IMR-90 (cell line): ENCODE measurements around the gene PRR5L. TPM values are rescaled to one million over a fixed set of nuclear protein-coding genes. Genes with fewer than 3 reads are reported as not detected.

Experiments used
- ATAC-seq: fragments of 200-7000 bp; cut with Tn5 transposase; 2 replicates; pipeline ENCODE4 v1.9.1; 2020; ENCODE audit warnings: low read depth, mild to moderate bottlenecking, moderate library complexity
- BruUV-seq: library from RNA; stranded (reverse); fragments of 400-500 nt; replicated peaks from 2 replicates; lab custom pipeline; 2021; lab: Mats Ljungman, UMichigan
- CTCF ChIA-PET: fragments of 300-600 bp; formaldehyde crosslinking; extraction: SDS; loops from one replicate; lab custom pipeline; 2021; ENCODE audit warnings: antibody characterized with exemption; lab: Yijun Ruan, JAX
- POLR2A ChIA-PET: fragments of 300-600 bp; sonication (Branson Sonifier 250); formaldehyde crosslinking; loops from one replicate; lab custom pipeline; 2022; ENCODE audit warnings: antibody characterized with exemption; ENCODE audit not compliant: unreplicated experiment; lab: Charles Lee
- DNase-seq: peaks from one replicate; pipeline ENCODE4 v3.0.0; 2013
- H2AFZ ChIP-seq: replicated peaks from 2 replicates; pipeline ENCODE3; 2013; ENCODE audit warnings: low read length, mild to moderate bottlenecking; ENCODE audit not compliant: poor library complexity
- H2AK5ac ChIP-seq: 2 replicates; pipeline ENCODE4 v1.6.1; 2013; ENCODE audit warnings: low read depth, low read length, inconsistent platforms
- H2AK9ac ChIP-seq: replicated peaks from 2 replicates; pipeline ENCODE3; 2013; ENCODE audit warnings: mild to moderate bottlenecking, low read depth, low read length, moderate library complexity; ENCODE audit not compliant: poor library complexity
- H2BK120ac ChIP-seq: 2 replicates; pipeline ENCODE4 v1.6.1; 2013; ENCODE audit warnings: low read depth, low read length, inconsistent platforms
- H2BK15ac ChIP-seq: 3 replicates; pipeline ENCODE4 v1.6.1; 2013; ENCODE audit warnings: low read depth, low read length, inconsistent platforms
- H2BK20ac ChIP-seq: 2 replicates; pipeline ENCODE4 v1.6.1; 2013; ENCODE audit warnings: low read depth, mild to moderate bottlenecking, inconsistent platforms, low read length, moderate library complexity
- H2BK5ac ChIP-seq: 2 replicates; pipeline ENCODE4 v1.6.1; 2013; ENCODE audit warnings: mild to moderate bottlenecking, low read depth, low read length, inconsistent platforms; ENCODE audit not compliant: poor library complexity, severe bottlenecking
- H3K14ac ChIP-seq: replicated peaks from 2 replicates; pipeline ENCODE4 v1.6.1; 2013; ENCODE audit warnings: low read depth, low read length, inconsistent platforms
- H3K18ac ChIP-seq: 2 replicates; pipeline ENCODE4 v1.6.1; 2013; ENCODE audit warnings: low read depth, low read length, control low read depth
- H3K23ac ChIP-seq: 2 replicates; pipeline ENCODE4 v1.6.1; 2013; ENCODE audit warnings: low read depth, low read length, inconsistent platforms
- H3K27ac ChIP-seq: 2 replicates; pipeline ENCODE4 v1.5.1; 2013; ENCODE audit warnings: mild to moderate bottlenecking, control low read depth, low read length; ENCODE audit not compliant: insufficient read depth
- H3K27me3 ChIP-seq: 2 replicates; pipeline ENCODE4 v1.6.1; 2013; ENCODE audit warnings: low read length; ENCODE audit not compliant: control insufficient read depth, insufficient read depth
- H3K36me3 ChIP-seq: 2 replicates; pipeline ENCODE4 v1.6.1; 2013; ENCODE audit warnings: low read length, mixed read lengths; ENCODE audit not compliant: control insufficient read depth, insufficient read depth
- H3K4ac ChIP-seq: 2 replicates; pipeline ENCODE4 v1.6.1; 2013; ENCODE audit warnings: low read depth, low read length, inconsistent platforms
- H3K4me1 ChIP-seq: 2 replicates; pipeline ENCODE4 v1.6.1; 2013; ENCODE audit warnings: low read length, mixed read lengths; ENCODE audit not compliant: control insufficient read depth, insufficient read depth
- H3K4me2 ChIP-seq: 2 replicates; pipeline ENCODE4 v1.6.1; 2013; ENCODE audit warnings: low read depth, mild to moderate bottlenecking, control low read depth, low read length, moderate library complexity
- H3K4me3 ChIP-seq: 2 replicates; pipeline ENCODE4 v1.5.1; 2013; ENCODE audit warnings: low read depth, mild to moderate bottlenecking, control low read depth, low read length, moderate library complexity; ENCODE audit not compliant: insufficient read depth
- H3K56ac ChIP-seq: 2 replicates; pipeline ENCODE4 v1.6.1; 2013; ENCODE audit warnings: low read length, inconsistent platforms; ENCODE audit not compliant: insufficient read depth; ENCODE audit errors: extremely low read depth
- H3K79me1 ChIP-seq, 2 experiments: 2 replicates each; pipeline ENCODE4 v1.6.1; 2013; ENCODE audit warnings: low read length in 2 of 2, inconsistent platforms in 1 of 2, low read depth in 1 of 2
- H3K9ac ChIP-seq: 2 replicates; pipeline ENCODE4 v1.6.1; 2013; ENCODE audit warnings: low read depth, low read length, control low read depth
- H3K9me1 ChIP-seq: 2 replicates; pipeline ENCODE4 v1.6.1; 2013; ENCODE audit warnings: low read length, inconsistent platforms; ENCODE audit not compliant: insufficient read depth
- H3K9me3 ChIP-seq: 2 replicates; pipeline ENCODE4 v1.6.1; 2013; ENCODE audit warnings: low read length; ENCODE audit not compliant: control insufficient read depth, insufficient read depth
- H4K20me1 ChIP-seq: 2 replicates; pipeline ENCODE4 v1.6.1; 2013; ENCODE audit warnings: low read length, inconsistent platforms; ENCODE audit not compliant: insufficient read depth
- H4K5ac ChIP-seq: 2 replicates; pipeline ENCODE4 v1.6.1; 2013; ENCODE audit warnings: mild to moderate bottlenecking, low read depth, low read length, control low read depth
- H4K8ac ChIP-seq, 2 experiments: 2 replicates each; pipeline ENCODE4 v1.6.1; 2013; ENCODE audit warnings: low read depth in 2 of 2, low read length in 2 of 2, control low read depth in 1 of 2, inconsistent platforms in 1 of 2
- H4K91ac ChIP-seq: 2 replicates; pipeline ENCODE4 v1.6.1; 2013; ENCODE audit warnings: low read depth, low read length, inconsistent platforms; ENCODE audit not compliant: insufficient read depth
- CTCF ChIP-seq: conservative IDR thresholded peaks from 2 replicates; pipeline ENCODE4 v1.5.1; 2012; ENCODE audit warnings: mild to moderate bottlenecking, low read depth, low read length, improper control_type of control experiment
- MAFK ChIP-seq: IDR thresholded peaks from 2 replicates; pipeline ENCODE4 v1.6.1; 2012; ENCODE audit warnings: low read depth, low read length, improper control_type of control experiment
- USF2 ChIP-seq: fragments of 150-350 bp; IDR thresholded peaks from 2 replicates; pipeline ENCODE4 v1.6.1; 2017; ENCODE audit warnings: mild to moderate bottlenecking, antibody characterized with exemption, low read length, low read depth
- WGBS, 2 experiments: methylation state at CpG; one replicate each; pipeline versions ENCODE4 v1.1.5 to v1.1.7; 2013; ENCODE audit warnings: missing lambda C conversion rate in 2 of 2; ENCODE audit not compliant: insufficient read length in 1 of 2; ENCODE audit errors: extremely low coverage in 2 of 2; 5-methylcytosine and 5-hydroxymethylcytosine counted together
- dilution Hi-C: fragments of 300-500 bp; cut with HindIII; formaldehyde crosslinking; loops from one replicate; pipeline ENCODE4 v1.14.3; 2018; ENCODE audit warnings: low sequenced_read_pairs; ENCODE audit not compliant: unreplicated experiment
- in situ Hi-C: fragments of 300-500 bp; cut with MboI; formaldehyde crosslinking; loops from 3 replicates; pipeline ENCODE4 v1.14.3; 2019; ENCODE audit warnings: low sequenced_read_pairs, inconsistent platforms, mixed read lengths
- intact Hi-C: fragments of 100-400 bp; cut with micrococcal nuclease; formaldehyde crosslinking; loops from 2 replicates; pipeline ENCODE4 v1.10.0; 2022
- polyA plus RNA-seq, 3 experiments: library from polyadenylated mRNA; depleted of rRNA; stranded (reverse); fragments of >200 nt; gene quantifications; 2 replicates each; pipeline ENCODE4 v1.2.3, GENCODE V29; 2012; ENCODE audit warnings: low replicate concordance in 1 of 3
- total RNA-seq: library from RNA; depleted of rRNA; stranded (reverse); fragments of >200 nt; gene quantifications from 2 replicates; pipeline ENCODE4 v1.2.3, GENCODE V29; 2012

PRR5L gene
- total and polyA plus RNA-seq, 2 of the 4 experiments (the other 2 are of a cell fraction), result 2.9 to 3.6 TPM

- Histone ChIP-seq H3K27ac (no peak overlapping the region), H3K4me1 (no peaks in the 10 kb centered on the region), H2BK120ac (no peak overlapping the region), H3K18ac (no peak overlapping the region), H3K23ac (no peak overlapping the region), H3K9ac (no peak overlapping the region), H4K91ac (no peak overlapping the region), H2BK5ac (no peak overlapping the region), H2BK15ac (no peak overlapping the region), H3K79me1 (no peaks in the 10 kb centered on the region), H3K14ac (no peak overlapping the region), H2BK20ac (no peak overlapping the region), H2AFZ (no peak overlapping the region), H3K56ac (no peak overlapping the region), H4K20me1 (no peaks in the 10 kb centered on the region), H3K4me2 (no peak overlapping the region), H3K36me3 (no peaks in the 10 kb centered on the region), H3K27me3 (peaks cover 10% of the 10 kb centered on the region), H3K4me3 (no peak overlapping the region), H3K9me1 (no peaks in the 10 kb centered on the region), H3K9me3 (no peaks in the 10 kb centered on the region), H4K5ac (no peak overlapping the region), H4K8ac (no peak overlapping the region), H3K4ac (no peak overlapping the region), H2AK5ac (no peak overlapping the region), H2AK9ac (no peak overlapping the region)
- in situ Hi-C loops (no loop called here), dilution Hi-C loops (no loop called here), intact Hi-C loops (no loop called here)
- POLR2A ChIA-PET, result no interaction called here
- ATAC-seq (no peak), DNase-seq (no peak)
- CTCF ChIA-PET, result interaction anchor here (0.6 kb wide), 1 partner anchor 292 kb away, joined by 3 read pairs; no protein-coding TSS in a partner anchor
- no TSS peak for BruUV-seq
- TF ChIP-seq MAFK, result no peak
- no peak for TF ChIP-seq CTCF
- no peak for TF ChIP-seq USF2
- WGBS, 2 experiments, result 77% methylated on average over 3 of the region's 3 CpGs; no CpG with 5 or more reads in 1 of the 2 experiments
Observed at GRCh38 chr11:36326524-36327419, 30.7 kb downstream of the PRR5L start.
